ENCODE data around the gene LMTK3. TPM values are rescaled to one million over a fixed set of nuclear protein-coding genes. Genes with fewer than 3 reads are reported as not detected.

The LMTK3 gene
- total RNA-seq: 1 to 10 TPM; 4.2 to 9.6 TPM

- no peak for TF ChIP-seq POLR2A (IDR thresholded peaks at IDR 0.05)
- TF ChIP-seq CTCF (IDR thresholded peaks at IDR 0.05): no peak
- peaks cover 14% of the 10 kb centered on the region for H3K4me1 ChIP-seq
- DNase-seq (peak in 2 of 4 donors; percentile 38 to 45), ATAC-seq (no peak)
- H3K27ac ChIP-seq: no peak within 1 kb of the TSS
- 0 to 7% methylated on average over 7 to 32 of the region's 32 CpGs for WGBS, 2 donors
- H3K9me3 ChIP-seq: no peaks in the 10 kb centered on the region
- H3K27me3 ChIP-seq: peaks cover 0 to 4% of the 10 kb centered on the region in 2 donors
- no peaks in the 10 kb centered on the region for H3K36me3 ChIP-seq (replicated peaks in 1 of 2; ENCODE audit: insufficient read depth in 1 of 2, low read depth in 2 of 2)
- H3K4me3 ChIP-seq: no peak within 1 kb of the TSS
- intact Hi-C loops (cut with DNase I): no loop called here
Observed at GRCh38 chr19:48511800-48512503, at the start of gene LMTK3. TSS of gene LMTK3 (minus strand) at chr19:48511835. CDS start at chr19:48511576, 259 bp downstream.

GRCh38 chr19:48561412-48561811 lies 49.8 kb upstream of the LMTK3 start:
- no peak overlapping the region for H3K4me3 ChIP-seq
- peaks cover 4% of the 10 kb centered on the region for H3K4me1 ChIP-seq
- no peak for TF ChIP-seq POLR2A (IDR thresholded peaks at IDR 0.05)
- TF ChIP-seq CTCF (IDR thresholded peaks at IDR 0.05): no peak
- H3K27ac ChIP-seq: no peak overlapping the region
- whole genome bisulfite sequencing, 2 donors: 81 to 94% methylated on average over 11 of the region's 11 CpGs
- ATAC-seq (no peak), DNase-seq (no peak)
- intact Hi-C loops (cut with DNase I): no loop called here
- no peaks in the 10 kb centered on the region for H3K36me3 ChIP-seq (replicated peaks in 1 of 2; ENCODE audit: insufficient read depth in 1 of 2, low read depth in 2 of 2)
- H3K27me3 ChIP-seq: no peaks in the 10 kb centered on the region
- H3K9me3 ChIP-seq: no peaks in the 10 kb centered on the region

GRCh38 chr19:48560095-48560530 lies 48.5 kb upstream of the LMTK3 start:
- intact Hi-C loops (cut with DNase I): no loop called here
- H3K4me1 ChIP-seq: peaks cover 4% of the 10 kb centered on the region
- no peak for TF ChIP-seq POLR2A (IDR thresholded peaks at IDR 0.05)
- TF ChIP-seq CTCF (IDR thresholded peaks at IDR 0.05): no peak
- ATAC-seq (no peak), DNase-seq (no peak)
- WGBS, 2 donors: 72 to 76% methylated on average over 5 to 6 of the region's 6 CpGs
- no peak overlapping the region for H3K27ac ChIP-seq
- H3K36me3 ChIP-seq (replicated peaks in 1 of 2; ENCODE audit: insufficient read depth in 1 of 2, low read depth in 2 of 2): no peaks in the 10 kb centered on the region
- H3K4me3 ChIP-seq: no peak overlapping the region
- H3K27me3 ChIP-seq: no peaks in the 10 kb centered on the region
- no peaks in the 10 kb centered on the region for H3K9me3 ChIP-seq

GRCh38 chr19:48558018-48558684 lies 46.5 kb upstream of the LMTK3 start:
- DNase-seq: peak in 3 of 4 donors; percentile 42 to 54 (median 51)

More at GRCh38 chr19:48558018-48558684, 46.5 kb upstream of the LMTK3 start:
- H3K36me3 ChIP-seq (replicated peaks in 1 of 2; ENCODE audit: insufficient read depth in 1 of 2, low read depth in 2 of 2): no peaks in the 10 kb centered on the region
- no peak overlapping the region for H3K27ac ChIP-seq
- peak; percentile 5 for ATAC-seq
- WGBS, 2 donors: 17 to 76% methylated on average over 3 to 25 of the region's 27 CpGs
- H3K9me3 ChIP-seq: no peaks in the 10 kb centered on the region
- H3K4me3 ChIP-seq: no peak overlapping the region
- intact Hi-C loops (cut with DNase I): no loop called here
- no peaks in the 10 kb centered on the region for H3K27me3 ChIP-seq
- TF ChIP-seq POLR2A (IDR thresholded peaks at IDR 0.05) (no peak), CTCF (IDR thresholded peaks at IDR 0.05) (no peak)
- H3K4me1 ChIP-seq: peaks cover 15% of the 10 kb centered on the region

Data from body of pancreas (tissue), 4 donors.